Chondrocyte (in vitro differentiated cells): ENCODE measurements around the gene NUBP2. TPM values are rescaled to one million over a fixed set of nuclear protein-coding genes. Genes with fewer than 3 reads are reported as not detected.

Experiments used
- DNase-seq: peaks from one replicate; pipeline ENCODE4 v3.0.0; 2021; ENCODE audit warnings: mixed read lengths, low spot score
- H3K27ac Mint-ChIP-seq: one replicate; pipeline ENCODE4 v1.8.0; 2021; ENCODE audit warnings: mild to moderate bottlenecking, moderate library complexity, mixed read lengths; ENCODE audit not compliant: unreplicated experiment
- H3K27me3 Mint-ChIP-seq: 2 replicates; pipeline ENCODE4 v1.8.0; 2021; ENCODE audit warnings: low read depth, mixed read lengths
- H3K36me3 Mint-ChIP-seq: 2 replicates; pipeline ENCODE4 v1.8.0; 2021; ENCODE audit warnings: low read depth, mixed read lengths
- H3K4me1 Mint-ChIP-seq: 2 replicates; pipeline ENCODE4 v1.8.0; 2021; ENCODE audit warnings: low read depth, mild to moderate bottlenecking, mixed read lengths
- H3K4me3 Mint-ChIP-seq: one replicate; pipeline ENCODE4 v1.8.0; 2021; ENCODE audit warnings: mild to moderate bottlenecking, moderate library complexity, mixed read lengths; ENCODE audit not compliant: unreplicated experiment
- H3K9me3 Mint-ChIP-seq: 2 replicates; pipeline ENCODE4 v1.8.0; 2021; ENCODE audit warnings: low read depth, mixed read lengths
- total RNA-seq: library from RNA; stranded (reverse); gene quantifications from 3 replicates; pipeline ENCODE4 v1.2.1, GENCODE V29; 2021
- TF ChIP-seq, protein P1 (sequence below): fragments of 200-600 bp; sonication (generic); IDR thresholded peaks from 2 replicates; pipeline ENCODE4 v1.5.0; 2021; ENCODE audit warnings: antibody characterized with exemption, mild to moderate bottlenecking, moderate library complexity

The NUBP2 gene
- total RNA-seq, 1 donor from 2014 or later, result 36.5 TPM

DNA sequence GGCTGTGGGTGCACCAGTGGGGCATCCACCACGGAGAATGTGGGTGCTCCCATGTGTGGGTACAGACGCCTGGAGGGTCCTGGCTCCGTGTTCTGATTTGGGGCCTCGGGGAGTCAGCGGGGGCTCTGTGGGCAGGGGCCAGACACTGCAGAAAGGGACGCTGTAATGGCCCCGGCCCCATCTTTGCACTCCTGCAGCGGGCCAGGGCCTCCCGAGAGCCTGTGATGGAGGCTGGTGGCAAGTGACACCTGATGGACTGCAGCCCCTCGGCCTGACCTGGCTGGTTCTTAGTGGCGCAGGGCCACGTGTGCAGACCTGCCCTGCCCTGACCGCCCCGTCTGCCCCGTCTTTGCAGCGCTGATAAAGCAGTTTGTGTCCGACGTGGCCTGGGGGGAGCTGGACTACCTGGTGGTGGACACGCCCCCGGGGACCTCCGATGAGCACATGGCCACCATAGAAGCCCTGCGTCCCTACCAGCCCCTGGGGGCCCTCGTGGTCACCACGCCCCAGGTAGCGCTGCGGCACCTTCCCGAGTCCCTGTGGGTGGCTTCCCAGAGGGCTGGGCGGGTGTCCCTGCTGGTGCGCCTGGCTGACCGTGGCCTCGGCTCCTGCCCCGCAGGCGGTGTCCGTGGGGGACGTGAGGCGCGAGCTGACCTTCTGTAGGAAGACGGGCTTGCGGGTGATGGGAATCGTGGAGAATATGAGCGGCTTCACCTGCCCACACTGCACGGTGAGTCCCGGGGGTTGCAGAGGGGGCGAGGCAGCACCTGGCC is 4.7 kb downstream of the NUBP2 start:
- Mint-ChIP-seq H3K36me3 (peaks cover 2% of the 10 kb centered on the region), H3K27me3 (no peaks in the 10 kb centered on the region), H3K4me1 (peaks cover 10% of the 10 kb centered on the region), H3K4me3 (no peak overlapping the region), H3K9me3 (no peaks in the 10 kb centered on the region), H3K27ac (no peak overlapping the region)
- DNase-seq, result peak; percentile 91
- TF ChIP-seq, protein P1, sequence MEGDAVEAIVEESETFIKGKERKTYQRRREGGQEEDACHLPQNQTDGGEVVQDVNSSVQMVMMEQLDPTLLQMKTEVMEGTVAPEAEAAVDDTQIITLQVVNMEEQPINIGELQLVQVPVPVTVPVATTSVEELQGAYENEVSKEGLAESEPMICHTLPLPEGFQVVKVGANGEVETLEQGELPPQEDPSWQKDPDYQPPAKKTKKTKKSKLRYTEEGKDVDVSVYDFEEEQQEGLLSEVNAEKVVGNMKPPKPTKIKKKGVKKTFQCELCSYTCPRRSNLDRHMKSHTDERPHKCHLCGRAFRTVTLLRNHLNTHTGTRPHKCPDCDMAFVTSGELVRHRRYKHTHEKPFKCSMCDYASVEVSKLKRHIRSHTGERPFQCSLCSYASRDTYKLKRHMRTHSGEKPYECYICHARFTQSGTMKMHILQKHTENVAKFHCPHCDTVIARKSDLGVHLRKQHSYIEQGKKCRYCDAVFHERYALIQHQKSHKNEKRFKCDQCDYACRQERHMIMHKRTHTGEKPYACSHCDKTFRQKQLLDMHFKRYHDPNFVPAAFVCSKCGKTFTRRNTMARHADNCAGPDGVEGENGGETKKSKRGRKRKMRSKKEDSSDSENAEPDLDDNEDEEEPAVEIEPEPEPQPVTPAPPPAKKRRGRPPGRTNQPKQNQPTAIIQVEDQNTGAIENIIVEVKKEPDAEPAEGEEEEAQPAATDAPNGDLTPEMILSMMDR, result no peak

DNA sequence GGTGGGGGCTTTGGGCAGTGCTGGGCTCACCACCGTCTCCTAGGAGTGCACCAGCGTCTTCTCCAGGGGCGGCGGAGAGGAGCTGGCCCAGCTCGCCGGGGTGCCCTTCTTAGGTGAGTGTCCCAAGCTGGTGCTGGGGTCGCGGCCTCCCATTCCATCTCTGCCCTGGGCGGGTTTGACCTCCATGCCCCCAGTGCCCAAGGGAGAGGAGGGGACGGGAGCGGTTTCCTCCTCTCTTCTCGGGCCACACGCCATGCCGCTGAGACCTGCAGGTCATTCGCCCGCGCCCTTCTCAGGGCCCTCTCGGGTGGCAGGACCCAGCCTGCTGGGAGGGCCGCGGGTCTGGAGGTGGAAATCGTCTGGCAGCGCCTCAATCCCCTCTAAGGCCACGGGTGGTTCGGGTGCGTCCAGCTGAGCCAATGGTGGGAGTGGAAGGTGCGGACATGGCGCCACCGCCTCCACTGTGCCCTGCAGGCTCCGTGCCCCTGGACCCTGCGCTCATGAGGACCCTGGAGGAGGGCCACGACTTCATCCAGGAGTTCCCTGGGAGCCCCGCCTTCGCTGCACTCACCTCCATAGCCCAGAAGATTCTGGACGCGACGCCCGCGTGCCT is 5.4 kb downstream of the NUBP2 start:
- Mint-ChIP-seq H3K36me3 (peaks cover 2% of the 10 kb centered on the region), H3K4me3 (no peak overlapping the region), H3K9me3 (no peaks in the 10 kb centered on the region), H3K27ac (no peak overlapping the region), H3K27me3 (no peaks in the 10 kb centered on the region), H3K4me1 (peaks cover 10% of the 10 kb centered on the region)
- DNase-seq, result peak; percentile 89
- TF ChIP-seq, protein P1, result no peak

DNA sequence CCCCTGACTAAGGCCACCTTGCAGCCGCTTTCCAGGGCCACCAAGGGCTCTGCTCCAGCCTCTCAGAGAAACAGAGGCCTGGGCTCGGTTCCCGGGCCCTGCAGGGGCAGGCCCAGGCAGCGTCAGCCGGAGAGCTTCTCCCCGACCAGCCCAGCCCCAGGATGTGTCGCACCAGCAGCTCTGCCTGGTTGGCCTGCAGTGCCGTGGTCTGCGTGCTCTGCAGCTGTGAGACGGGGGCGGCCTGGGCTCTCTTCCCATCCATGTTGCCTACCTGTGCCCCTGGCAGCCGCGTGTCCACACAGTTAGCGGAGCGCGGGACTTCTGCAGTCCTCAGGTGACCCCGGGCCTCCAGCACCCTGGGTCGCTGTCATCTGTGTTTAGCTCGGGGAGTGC is 5.9 kb downstream of the NUBP2 start:
- no peak overlapping the region for H3K27ac Mint-ChIP-seq
- peaks cover 2% of the 10 kb centered on the region for H3K36me3 Mint-ChIP-seq
- TF ChIP-seq, protein P1, result no peak
- peak; percentile 90 for DNase-seq
- H3K4me1 Mint-ChIP-seq, result peaks cover 5% of the 10 kb centered on the region
- no peaks in the 10 kb centered on the region for H3K9me3 Mint-ChIP-seq
- H3K4me3 Mint-ChIP-seq, result no peak overlapping the region
- no peaks in the 10 kb centered on the region for H3K27me3 Mint-ChIP-seq

DNA sequence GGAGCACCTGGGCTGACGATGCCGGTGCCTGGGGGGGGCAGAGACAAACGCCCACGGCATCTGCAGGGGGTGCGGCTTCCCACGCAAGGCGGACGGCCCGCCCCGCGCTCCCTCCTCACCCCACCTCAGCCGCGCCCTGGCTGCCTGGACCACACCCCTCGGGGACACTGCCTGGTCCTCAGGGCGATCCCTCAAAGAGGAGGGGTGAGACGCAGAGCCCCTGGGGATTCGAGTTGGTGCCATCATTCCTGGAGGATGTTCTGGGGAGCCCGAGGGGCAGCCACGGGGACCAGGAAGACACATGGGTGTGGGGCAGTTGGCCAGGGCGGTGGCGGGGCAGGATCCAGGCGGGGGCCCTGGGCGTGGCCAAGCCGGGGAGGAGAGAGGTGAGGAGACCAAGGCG is 6.9 kb downstream of the NUBP2 start:
- no peaks in the 10 kb centered on the region for H3K27me3 Mint-ChIP-seq
- peaks cover 2% of the 10 kb centered on the region for H3K36me3 Mint-ChIP-seq
- no peaks in the 10 kb centered on the region for H3K9me3 Mint-ChIP-seq
- no peak overlapping the region for H3K4me3 Mint-ChIP-seq
- TF ChIP-seq, protein P1, result no peak
- DNase-seq, result no peak
- peaks cover 3% of the 10 kb centered on the region for H3K4me1 Mint-ChIP-seq
- H3K27ac Mint-ChIP-seq, result no peak overlapping the region

DNA sequence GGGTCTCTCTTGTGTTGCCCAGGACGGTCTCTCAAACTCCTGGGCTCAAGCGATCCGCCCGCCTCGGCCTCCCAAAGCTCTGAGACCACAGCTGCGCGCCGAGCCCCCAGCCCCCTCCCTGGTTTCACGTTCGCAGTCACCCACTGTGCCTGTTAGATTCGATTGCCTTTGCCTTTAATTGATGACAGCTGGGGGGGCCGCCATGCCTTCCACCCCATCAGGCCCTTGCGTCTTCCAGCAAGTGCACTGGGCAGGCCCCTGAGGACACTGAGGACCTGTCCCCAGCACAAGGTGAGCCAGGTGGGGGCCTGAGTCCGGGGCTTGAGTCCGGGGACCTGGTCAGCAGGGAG is 7.5 kb downstream of the NUBP2 start:
- peaks cover 2% of the 10 kb centered on the region for H3K36me3 Mint-ChIP-seq
- no peak for DNase-seq
- H3K9me3 Mint-ChIP-seq, result no peaks in the 10 kb centered on the region
- H3K4me3 Mint-ChIP-seq, result no peak overlapping the region
- H3K4me1 Mint-ChIP-seq, result no peaks in the 10 kb centered on the region
- TF ChIP-seq, protein P1, result no peak
- no peaks in the 10 kb centered on the region for H3K27me3 Mint-ChIP-seq
- no peak overlapping the region for H3K27ac Mint-ChIP-seq
